ENCODE results near the gene SFMBT1. TPM values are rescaled to one million over a fixed set of nuclear protein-coding genes. Genes with fewer than 3 reads are reported as not detected.

SFMBT1 gene
- total and polyA plus RNA-seq, 7 experiments from 2014 or later = 9.9 to 47.1 (median 30.5) TPM

- Mint-ChIP-seq H3K4me1 (peaks cover 36 to 51% (median 42%) of the 10 kb centered on the region in 7 donors), H3K4me3 (no peak overlapping the region), H3K36me3 (peaks cover 3 to 9% (median 9%) of the 10 kb centered on the region in 5 donors), H3K9me3 (no peaks in the 10 kb centered on the region), H3K27ac (no peak overlapping the region), H3K27me3 (no peaks in the 10 kb centered on the region)
- intact Hi-C loops (cut with micrococcal nuclease) = no loop called here
- POLR2A ChIA-PET = no interaction called here
- CTCF ChIA-PET = no interaction called here
- no peak overlapping the region for H3K4me3 ChIP-seq (ENCODE audit: low read length)
- peaks cover 0 to 2% (median 0%) of the 10 kb centered on the region in 3 experiments for H3K36me3 ChIP-seq (ENCODE audit: control insufficient read depth in 2 of 3, insufficient read depth in 3 of 3, low read length in 3 of 3)
- no peaks in the 10 kb centered on the region for H3K27me3 ChIP-seq (ENCODE audit: control insufficient read depth in 2 of 2, insufficient read depth in 2 of 2, low read length in 2 of 2)
- no peak overlapping the region for H3K27ac ChIP-seq (ENCODE audit: low read depth, low read length)
- H3K9me3 ChIP-seq (ENCODE audit: control insufficient read depth in 2 of 3, low read length in 3 of 3) = no peaks in the 10 kb centered on the region
- H3K4me1 ChIP-seq (ENCODE audit: control insufficient read depth in 2 of 2, insufficient read depth in 2 of 2, low read length in 2 of 2) = peaks cover 15 to 23% of the 10 kb centered on the region in 2 donors
- DNase-seq (no peak), ATAC-seq (no peak)
Observed at GRCh38 chr3:52890735-52891134, 155.1 kb downstream of the SFMBT1 start.

DNA sequence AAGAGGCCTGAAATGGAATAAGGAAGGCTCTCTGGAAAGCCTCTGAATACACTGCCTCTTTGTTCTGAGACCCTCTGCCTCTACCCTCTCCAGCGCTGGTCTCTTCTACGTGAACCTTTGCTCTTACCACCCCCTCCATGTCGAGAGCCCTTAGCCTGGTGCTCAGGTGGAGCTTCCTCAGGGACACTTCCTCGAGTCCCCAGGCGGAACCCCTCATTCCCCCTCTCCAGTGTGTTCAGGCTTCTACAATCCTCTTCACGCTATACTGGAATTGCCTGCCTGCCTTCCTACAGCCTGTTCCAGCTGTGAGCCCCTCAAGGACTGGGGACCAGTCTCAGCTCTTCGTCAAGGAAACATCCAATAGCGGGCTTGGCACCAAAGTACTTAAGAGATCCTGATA is 156.0 kb downstream of the SFMBT1 start:
- Histone ChIP-seq H3K4me1 (ENCODE audit: control insufficient read depth in 2 of 2, insufficient read depth in 2 of 2, low read length in 2 of 2) (peaks cover 15 to 16% of the 10 kb centered on the region in 2 donors), H3K9me3 (ENCODE audit: control insufficient read depth in 2 of 3, low read length in 3 of 3) (no peaks in the 10 kb centered on the region), H3K36me3 (ENCODE audit: control insufficient read depth in 2 of 3, insufficient read depth in 3 of 3, low read length in 3 of 3) (peaks cover 0 to 7% (median 0%) of the 10 kb centered on the region in 3 experiments), H3K27me3 (ENCODE audit: control insufficient read depth in 2 of 2, insufficient read depth in 2 of 2, low read length in 2 of 2) (no peaks in the 10 kb centered on the region), H3K4me3 (ENCODE audit: low read length) (no peak overlapping the region), H3K27ac (ENCODE audit: low read depth, low read length) (no peak overlapping the region)
- CTCF ChIA-PET = no interaction called here
- DNase-seq = no peak
- Mint-ChIP-seq H3K27ac (no peak overlapping the region), H3K4me1 (peaks cover 28 to 43% (median 33%) of the 10 kb centered on the region in 7 donors), H3K4me3 (no peak overlapping the region), H3K9me3 (peaks cover 0 to 5% (median 0%) of the 10 kb centered on the region in 11 donors), H3K27me3 (no peaks in the 10 kb centered on the region), H3K36me3 (peaks cover 11 to 18% (median 17%) of the 10 kb centered on the region in 5 donors)
- POLR2A ChIA-PET = no interaction called here
- ATAC-seq = no peak
- intact Hi-C loops (cut with micrococcal nuclease) = no loop called here

DNA sequence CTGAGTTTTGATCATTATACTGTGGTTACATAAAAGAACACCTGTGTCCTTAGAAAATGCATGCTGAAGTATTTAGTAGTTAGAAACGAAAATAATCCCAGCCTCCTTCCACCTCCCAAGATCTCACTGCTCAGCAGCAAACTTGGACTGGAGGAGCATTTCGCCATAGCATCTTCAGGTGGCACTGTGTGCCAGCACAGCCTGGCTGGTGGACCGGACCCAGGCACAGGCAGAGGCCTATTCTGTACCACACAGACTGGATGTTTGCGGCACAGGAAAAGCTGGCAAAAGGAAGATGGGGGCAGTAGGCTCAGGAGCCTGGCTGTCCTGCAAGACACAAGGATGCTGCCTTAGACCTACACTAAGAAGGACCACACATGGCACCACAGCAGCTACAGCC is 158.7 kb downstream of the SFMBT1 start:
- H3K9me3 Mint-ChIP-seq = peaks cover 0 to 9% (median 0%) of the 10 kb centered on the region in 11 donors
- intact Hi-C loops (cut with micrococcal nuclease) = no loop called here
- POLR2A ChIA-PET = interaction anchor here (0.5 kb wide), 1 partner anchor 9 kb away, joined by 3 read pairs; no protein-coding TSS in a partner anchor
- H3K36me3 Mint-ChIP-seq = peaks cover 16 to 27% (median 22%) of the 10 kb centered on the region in 5 donors
- H3K27me3 Mint-ChIP-seq = no peaks in the 10 kb centered on the region
- CTCF ChIA-PET = no interaction called here
- H3K4me3 Mint-ChIP-seq = no peak overlapping the region
- peaks cover 0 to 7% (median 0%) of the 10 kb centered on the region in 3 experiments for H3K36me3 ChIP-seq (ENCODE audit: control insufficient read depth in 2 of 3, insufficient read depth in 3 of 3, low read length in 3 of 3)
- H3K4me3 ChIP-seq (ENCODE audit: low read length) = no peak overlapping the region
- ATAC-seq (no peak), DNase-seq (peak in 1 of 9 donors; percentile 8)
- no peak overlapping the region for H3K27ac ChIP-seq (ENCODE audit: low read depth, low read length)
- no peaks in the 10 kb centered on the region for H3K27me3 ChIP-seq (ENCODE audit: control insufficient read depth in 2 of 2, insufficient read depth in 2 of 2, low read length in 2 of 2)
- H3K4me1 Mint-ChIP-seq = peaks cover 1 to 24% (median 15%) of the 10 kb centered on the region in 7 donors
- H3K4me1 ChIP-seq (ENCODE audit: control insufficient read depth in 2 of 2, insufficient read depth in 2 of 2, low read length in 2 of 2) = peaks cover 3 to 11% of the 10 kb centered on the region in 2 donors
- no peaks in the 10 kb centered on the region for H3K9me3 ChIP-seq (ENCODE audit: control insufficient read depth in 2 of 3, low read length in 3 of 3)
- no peak overlapping the region for H3K27ac Mint-ChIP-seq

- ChIA-PET POLR2A (interaction anchor here (0.9 kb wide), 1 partner anchor 344 kb away, joined by 4 read pairs; no protein-coding TSS in a partner anchor), CTCF (no interaction called here)
- peaks cover 0 to 7% (median 0%) of the 10 kb centered on the region in 3 experiments for H3K36me3 ChIP-seq (ENCODE audit: control insufficient read depth in 2 of 3, insufficient read depth in 3 of 3, low read length in 3 of 3)
- H3K27ac ChIP-seq (ENCODE audit: low read depth, low read length) = no peak overlapping the region
- Mint-ChIP-seq H3K27ac (no peak overlapping the region), H3K27me3 (no peaks in the 10 kb centered on the region), H3K9me3 (peaks cover 0 to 9% (median 0%) of the 10 kb centered on the region in 11 donors), H3K4me3 (no peak overlapping the region), H3K36me3 (peaks cover 16 to 27% (median 25%) of the 10 kb centered on the region in 5 donors), H3K4me1 (peaks cover 0 to 22% (median 13%) of the 10 kb centered on the region in 7 donors)
- intact Hi-C loops (cut with micrococcal nuclease) = no loop called here
- peaks cover 0 to 1% of the 10 kb centered on the region in 2 donors for H3K4me1 ChIP-seq (ENCODE audit: control insufficient read depth in 2 of 2, insufficient read depth in 2 of 2, low read length in 2 of 2)
- no peak for ATAC-seq
- no peak for DNase-seq
- no peaks in the 10 kb centered on the region for H3K27me3 ChIP-seq (ENCODE audit: control insufficient read depth in 2 of 2, insufficient read depth in 2 of 2, low read length in 2 of 2)
- H3K9me3 ChIP-seq (ENCODE audit: control insufficient read depth in 2 of 3, low read length in 3 of 3) = no peaks in the 10 kb centered on the region
- no peak overlapping the region for H3K4me3 ChIP-seq (ENCODE audit: low read length)
Observed at GRCh38 chr3:52886049-52886730, 159.7 kb downstream of the SFMBT1 start.

DNA sequence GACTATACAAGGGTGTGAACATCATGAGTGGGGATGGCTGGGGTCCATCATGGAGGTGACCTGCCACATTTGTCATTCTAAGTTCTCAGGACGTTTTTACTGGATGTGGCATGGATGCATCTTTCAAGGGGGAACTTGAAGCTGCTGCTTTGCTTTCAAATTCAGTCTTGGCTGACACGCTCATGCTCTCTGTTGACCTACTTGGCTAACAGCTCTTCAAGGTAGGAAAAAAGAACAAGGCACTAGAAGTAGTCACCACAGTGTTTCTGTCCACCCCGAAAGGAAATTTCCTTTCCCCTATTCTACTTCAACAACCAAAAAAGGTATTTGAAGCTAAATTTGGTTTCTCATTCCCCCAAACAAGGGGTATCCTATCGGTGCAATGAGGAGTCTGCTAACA is 163.5 kb downstream of the SFMBT1 start:
- Mint-ChIP-seq H3K9me3 (peaks cover 0 to 9% (median 0%) of the 10 kb centered on the region in 11 donors), H3K27me3 (no peaks in the 10 kb centered on the region), H3K36me3 (peaks cover 16 to 35% (median 25%) of the 10 kb centered on the region in 5 donors), H3K4me3 (no peak overlapping the region), H3K27ac (no peak overlapping the region), H3K4me1 (peaks cover 0 to 16% (median 7%) of the 10 kb centered on the region in 7 donors)
- intact Hi-C loops (cut with micrococcal nuclease) = no loop called here
- Histone ChIP-seq H3K4me1 (ENCODE audit: control insufficient read depth in 2 of 2, insufficient read depth in 2 of 2, low read length in 2 of 2) (no peaks in the 10 kb centered on the region), H3K4me3 (ENCODE audit: low read length) (no peak overlapping the region), H3K36me3 (ENCODE audit: control insufficient read depth in 2 of 3, insufficient read depth in 3 of 3, low read length in 3 of 3) (peaks cover 0 to 7% (median 0%) of the 10 kb centered on the region in 3 experiments), H3K9me3 (ENCODE audit: control insufficient read depth in 2 of 3, low read length in 3 of 3) (no peaks in the 10 kb centered on the region), H3K27me3 (ENCODE audit: control insufficient read depth in 2 of 2, insufficient read depth in 2 of 2, low read length in 2 of 2) (no peaks in the 10 kb centered on the region), H3K27ac (ENCODE audit: low read depth, low read length) (no peak overlapping the region)
- ATAC-seq (no peak), DNase-seq (no peak)
- ChIA-PET CTCF (interaction anchor here (0.6 kb wide), 1 partner anchor 11 kb away, joined by 4 read pairs; no protein-coding TSS in a partner anchor), POLR2A (no interaction called here)

DNA sequence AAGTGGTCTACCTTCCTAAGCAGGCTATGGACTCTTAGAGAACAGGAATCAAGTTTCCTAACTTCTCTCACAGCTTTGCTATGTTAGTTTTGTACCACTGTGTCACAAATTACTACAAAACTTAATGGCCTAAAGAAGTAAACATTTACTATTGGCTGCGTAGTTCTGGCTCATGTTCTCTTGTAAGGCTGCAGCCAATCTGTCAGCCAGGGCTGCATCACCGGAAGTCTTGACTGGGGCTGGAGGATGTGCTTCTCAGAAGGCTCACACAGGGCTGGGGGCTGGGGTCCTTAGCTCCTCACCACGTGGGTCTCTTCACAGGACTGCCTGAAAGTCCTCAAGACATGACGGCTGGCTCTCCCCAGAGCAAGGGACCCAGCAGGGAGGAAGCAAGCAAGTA is 164.0 kb downstream of the SFMBT1 start:
- CTCF ChIA-PET = interaction anchor here (0.6 kb wide), 1 partner anchor 11 kb away, joined by 4 read pairs; no protein-coding TSS in a partner anchor
- no peak overlapping the region for H3K4me3 ChIP-seq (ENCODE audit: low read length)
- POLR2A ChIA-PET = interaction anchor here (0.6 kb wide), 1 partner anchor 164 kb away, joined by 5 read pairs; no protein-coding TSS in a partner anchor
- H3K4me1 ChIP-seq (ENCODE audit: control insufficient read depth in 2 of 2, insufficient read depth in 2 of 2, low read length in 2 of 2) = no peaks in the 10 kb centered on the region
- DNase-seq (no peak), ATAC-seq (no peak)
- Mint-ChIP-seq H3K4me1 (peaks cover 0 to 21% (median 8%) of the 10 kb centered on the region in 7 donors), H3K27me3 (no peaks in the 10 kb centered on the region), H3K27ac (peak overlapping the region in 2 of 9 donors; percentile 24 to 38), H3K4me3 (no peak overlapping the region), H3K9me3 (peaks cover 0 to 9% (median 0%) of the 10 kb centered on the region in 11 donors), H3K36me3 (peaks cover 16 to 35% (median 24%) of the 10 kb centered on the region in 5 donors)
- H3K36me3 ChIP-seq (ENCODE audit: control insufficient read depth in 2 of 3, insufficient read depth in 3 of 3, low read length in 3 of 3) = peaks cover 0 to 7% (median 0%) of the 10 kb centered on the region in 3 experiments
- H3K9me3 ChIP-seq (ENCODE audit: control insufficient read depth in 2 of 3, low read length in 3 of 3) = no peaks in the 10 kb centered on the region
- intact Hi-C loops (cut with micrococcal nuclease) = no loop called here
- H3K27ac ChIP-seq (ENCODE audit: low read depth, low read length) = no peak overlapping the region
- no peaks in the 10 kb centered on the region for H3K27me3 ChIP-seq (ENCODE audit: control insufficient read depth in 2 of 2, insufficient read depth in 2 of 2, low read length in 2 of 2)
